Mesothelial cell of epicardium (in vitro differentiated cells): ENCODE results near the gene HDAC1. TPM values are rescaled to one million over a fixed set of nuclear protein-coding genes. Genes with fewer than 3 reads are reported as not detected.
"Not testable (repeated sequence)": the region's sequence is repeated elsewhere in the genome, so short reads cannot be mapped to it uniquely, and the experiment has no call there.

Source experiments
- DNase-seq, 2 experiments: peaks; one replicate each; pipeline ENCODE4 v3.0.0; 2021; ENCODE audit warnings: low spot score in 2 of 2; ENCODE audit not compliant: unreplicated experiment in 2 of 2
- H3K27ac Mint-ChIP-seq: 2 replicates; pipeline ENCODE4 v1.8.0; 2021; ENCODE audit warnings: mixed read lengths
- H3K27me3 Mint-ChIP-seq: 2 replicates; pipeline ENCODE4 v1.8.0; 2021; ENCODE audit warnings: low read depth, mixed read lengths
- H3K36me3 Mint-ChIP-seq: 2 replicates; pipeline ENCODE4 v1.8.0; 2021; ENCODE audit warnings: mixed read lengths
- H3K4me1 Mint-ChIP-seq: 2 replicates; pipeline ENCODE4 v1.8.0; 2021; ENCODE audit warnings: mixed read lengths
- H3K4me3 Mint-ChIP-seq: 2 replicates; pipeline ENCODE4 v1.8.0; 2021; ENCODE audit warnings: mild to moderate bottlenecking, moderate library complexity, mixed read lengths
- H3K9me3 Mint-ChIP-seq: 2 replicates; pipeline ENCODE4 v1.8.0; 2021; ENCODE audit warnings: mixed read lengths
- CTCF ChIP-seq: fragments of 200-600 bp; sonication (generic); IDR thresholded peaks from one replicate; pipeline ENCODE4 v1.5.0; 2021; ENCODE audit warnings: antibody characterized with exemption; ENCODE audit not compliant: unreplicated experiment
- total RNA-seq: library from RNA; stranded (reverse); gene quantifications from 3 replicates; pipeline ENCODE4 v1.2.1, GENCODE V29; 2021

The HDAC1 gene
- total RNA-seq, 1 donor from 2014 or later = 131 TPM

- no peak for DNase-seq
- peaks cover 28% of the 10 kb centered on the region for H3K4me1 Mint-ChIP-seq
- H3K27ac Mint-ChIP-seq = peak overlapping the region; percentile 95
- no peak for TF ChIP-seq CTCF
- peaks cover 11% of the 10 kb centered on the region for H3K36me3 Mint-ChIP-seq
- peak overlapping the region; percentile 56 for H3K4me3 Mint-ChIP-seq
- no peaks in the 10 kb centered on the region for H3K9me3 Mint-ChIP-seq
- H3K27me3 Mint-ChIP-seq = no peaks in the 10 kb centered on the region
Measured at GRCh38 chr1:32353431-32353830, 61.5 kb downstream of the HDAC1 start.

DNA sequence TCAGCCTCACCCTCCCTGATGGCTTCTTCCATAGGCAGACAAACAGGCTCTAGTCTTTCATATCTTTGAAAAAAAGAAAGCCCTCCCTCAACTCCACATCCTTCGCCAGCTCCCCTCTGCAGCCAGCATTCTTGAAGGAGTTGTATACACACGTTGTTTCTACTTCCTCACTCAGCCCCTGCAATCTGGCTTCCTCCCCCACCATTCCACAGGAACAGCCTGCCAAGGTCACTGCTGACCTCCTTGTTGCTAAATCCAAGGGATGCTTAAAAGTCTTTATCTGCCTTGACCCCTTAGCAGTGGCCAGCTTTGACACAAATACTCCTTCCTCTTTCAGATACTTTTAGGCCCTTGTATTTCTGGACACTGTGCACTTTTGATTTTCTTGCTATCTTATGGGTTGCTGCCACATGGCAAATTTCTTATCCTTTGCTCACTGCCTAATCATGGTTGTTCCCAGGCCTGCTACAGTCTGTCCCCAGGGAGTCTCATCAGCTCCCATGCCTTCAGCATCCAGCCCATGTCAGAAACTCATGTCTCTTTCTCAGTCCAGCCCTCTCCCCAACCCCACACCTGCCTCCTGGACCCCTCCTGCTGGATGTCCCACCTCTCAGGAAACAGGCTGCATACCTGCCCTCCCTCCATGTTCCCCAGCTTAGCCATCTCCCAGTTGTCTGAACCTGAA, 62.1 kb downstream of the HDAC1 start:
- H3K4me1 Mint-ChIP-seq = peaks cover 28% of the 10 kb centered on the region
- H3K36me3 Mint-ChIP-seq = peaks cover 11% of the 10 kb centered on the region
- peak overlapping the region; percentile 56 for H3K4me3 Mint-ChIP-seq
- TF ChIP-seq CTCF = no peak
- H3K27me3 Mint-ChIP-seq = no peaks in the 10 kb centered on the region
- no peak for DNase-seq
- peak overlapping the region; percentile 95 for H3K27ac Mint-ChIP-seq
- H3K9me3 Mint-ChIP-seq = no peaks in the 10 kb centered on the region

- not testable (repeated sequence) for H3K4me3 Mint-ChIP-seq, H3K27ac Mint-ChIP-seq, H3K27me3 Mint-ChIP-seq, H3K9me3 Mint-ChIP-seq, DNase-seq
- peaks cover 28% of the 10 kb centered on the region for H3K4me1 Mint-ChIP-seq
- peaks cover 11% of the 10 kb centered on the region for H3K36me3 Mint-ChIP-seq
Measured at GRCh38 chr1:32355778-32356177, 63.9 kb downstream of the HDAC1 start.

DNA sequence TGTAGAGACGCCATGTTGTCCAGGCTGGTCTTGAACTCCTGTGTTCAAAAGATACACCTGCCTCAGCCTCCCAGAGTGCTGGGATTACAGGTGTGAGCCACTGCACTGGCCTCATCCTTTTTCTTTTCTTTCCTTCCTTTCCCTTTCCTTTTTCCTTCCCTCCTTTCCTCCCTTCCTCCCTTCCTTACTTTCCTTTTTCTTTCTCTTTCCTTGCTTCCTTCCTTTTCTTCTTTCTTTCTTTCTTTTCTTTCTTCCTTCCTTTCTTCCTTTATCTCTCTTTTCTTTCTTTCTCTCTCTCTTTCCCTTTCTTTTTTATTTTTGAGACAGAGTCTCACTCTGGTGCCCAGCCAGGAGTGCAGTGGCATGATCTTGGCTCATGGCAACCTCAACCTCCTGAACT, 64.6 kb downstream of the HDAC1 start:
- Mint-ChIP-seq H3K9me3 (no peaks in the 10 kb centered on the region), H3K4me1 (peaks cover 31% of the 10 kb centered on the region), H3K27me3 (no peaks in the 10 kb centered on the region), H3K27ac (no peak overlapping the region), H3K36me3 (peaks cover 11% of the 10 kb centered on the region), H3K4me3 (no peak overlapping the region)
- DNase-seq = no peak
- no peak for TF ChIP-seq CTCF

DNA sequence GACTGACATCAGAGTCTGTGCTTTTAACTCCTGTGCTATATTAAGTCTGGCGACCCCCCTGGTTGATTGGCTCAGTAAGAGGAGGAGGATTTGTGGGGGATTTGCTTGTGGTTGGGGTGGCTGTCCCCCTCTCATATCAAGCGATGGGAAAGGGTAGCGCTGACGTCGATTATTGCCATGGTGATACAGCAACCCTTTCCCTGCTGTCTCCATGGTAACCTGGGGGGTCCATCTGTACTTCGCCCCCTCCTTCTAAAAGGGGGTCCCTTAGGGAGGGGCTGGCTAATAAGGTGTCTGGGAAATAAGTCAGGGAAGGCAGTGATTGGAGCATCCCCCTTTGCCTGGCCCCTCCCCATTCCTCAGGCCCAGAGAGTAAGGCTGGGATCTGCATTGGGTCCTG, 65.7 kb downstream of the HDAC1 start:
- H3K9me3 Mint-ChIP-seq = no peaks in the 10 kb centered on the region
- H3K4me1 Mint-ChIP-seq = peaks cover 30% of the 10 kb centered on the region
- TF ChIP-seq CTCF = no peak
- H3K27ac Mint-ChIP-seq = no peak overlapping the region
- no peak overlapping the region for H3K4me3 Mint-ChIP-seq
- no peaks in the 10 kb centered on the region for H3K27me3 Mint-ChIP-seq
- H3K36me3 Mint-ChIP-seq = peaks cover 11% of the 10 kb centered on the region
- no peak for DNase-seq

DNA sequence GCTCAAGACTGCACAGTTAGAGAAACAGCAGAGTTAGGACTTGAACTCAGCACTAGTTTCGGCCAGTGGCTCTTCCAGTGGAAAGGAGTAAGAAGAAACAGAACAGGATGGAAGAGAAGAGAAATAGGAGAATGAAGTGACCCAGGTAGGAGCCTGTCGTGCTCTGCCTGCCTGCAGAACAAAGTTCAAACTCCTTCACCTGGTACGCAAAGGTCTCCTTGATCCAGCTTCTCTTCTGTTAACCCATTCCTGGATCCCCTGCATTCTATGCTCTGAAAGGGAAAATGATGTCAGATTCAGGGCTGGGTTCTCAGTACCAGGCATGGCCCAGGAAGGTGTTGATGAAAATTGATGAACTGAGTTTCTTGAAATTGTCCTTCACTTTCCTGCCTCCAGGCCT, 66.6 kb downstream of the HDAC1 start:
- H3K27me3 Mint-ChIP-seq = no peaks in the 10 kb centered on the region
- H3K27ac Mint-ChIP-seq = no peak overlapping the region
- TF ChIP-seq CTCF = no peak
- H3K4me3 Mint-ChIP-seq = no peak overlapping the region
- H3K9me3 Mint-ChIP-seq = no peaks in the 10 kb centered on the region
- H3K36me3 Mint-ChIP-seq = peaks cover 11% of the 10 kb centered on the region
- peaks cover 29% of the 10 kb centered on the region for H3K4me1 Mint-ChIP-seq
- no peak for DNase-seq
